H9 (cell line): Measurements from ENCODE around the gene GPR35. TPM values are rescaled to one million over a fixed set of nuclear protein-coding genes. Genes with fewer than 3 reads are reported as not detected.

ENCODE experiments used
- DNase-seq: peaks from one replicate; pipeline ENCODE4 v3.0.0-alpha.2; 2017
- H2AFZ ChIP-seq: one replicate; pipeline ENCODE4 v1.6.1; 2013; ENCODE audit warnings: mild to moderate bottlenecking, low read length, control low read depth, moderate library complexity
- H2AK5ac ChIP-seq: 2 replicates; pipeline ENCODE4 v1.6.1; 2013; ENCODE audit warnings: low read length, control low read depth, mixed read lengths; ENCODE audit not compliant: insufficient read length
- H2BK120ac ChIP-seq: one replicate; pipeline ENCODE4 v1.6.1; 2013; ENCODE audit warnings: low read depth, mild to moderate bottlenecking, low read length, control low read depth, inconsistent platforms; ENCODE audit not compliant: poor library complexity, severe bottlenecking
- H2BK12ac ChIP-seq: 2 replicates; pipeline ENCODE4 v1.6.1; 2013; ENCODE audit warnings: low read length, control low read depth, mixed read lengths, low read depth; ENCODE audit not compliant: insufficient read length
- H2BK15ac ChIP-seq: 2 replicates; pipeline ENCODE4 v1.6.1; 2013; ENCODE audit warnings: low read depth, low read length, control low read depth
- H2BK20ac ChIP-seq: one replicate; pipeline ENCODE4 v1.6.1; 2013; ENCODE audit warnings: low read depth, mild to moderate bottlenecking, low read length, control low read depth, inconsistent platforms; ENCODE audit not compliant: poor library complexity, severe bottlenecking
- H2BK5ac ChIP-seq: 2 replicates; pipeline ENCODE4 v1.6.1; 2013; ENCODE audit warnings: low read length, control low read depth, mixed read lengths; ENCODE audit not compliant: insufficient read length
- H3K14ac ChIP-seq: 2 replicates; pipeline ENCODE4 v1.6.1; 2013; ENCODE audit warnings: low read length, control low read depth; ENCODE audit not compliant: insufficient read depth
- H3K18ac ChIP-seq: 2 replicates; pipeline ENCODE4 v1.6.1; 2013; ENCODE audit warnings: low read depth, mild to moderate bottlenecking, mixed read lengths, low read length, control low read depth; ENCODE audit not compliant: insufficient read length
- H3K23ac ChIP-seq: 2 replicates; pipeline ENCODE4 v1.6.1; 2013; ENCODE audit warnings: low read length, control low read depth, mixed read lengths, low read depth; ENCODE audit not compliant: insufficient read length
- H3K23me2 ChIP-seq: 2 replicates; pipeline ENCODE4 v1.6.1; 2013; ENCODE audit warnings: low read depth, mild to moderate bottlenecking, mixed read lengths, low read length, control low read depth; ENCODE audit not compliant: insufficient read length, poor library complexity, severe bottlenecking
- H3K27ac ChIP-seq: 2 replicates; pipeline ENCODE4 v1.5.1; 2013; ENCODE audit warnings: low read length, control low read depth, mixed read lengths, low read depth; ENCODE audit not compliant: insufficient read length
- H3K27me3 ChIP-seq: 2 replicates; pipeline ENCODE4 v1.6.1; 2013; ENCODE audit warnings: low read length, control low read depth, inconsistent platforms; ENCODE audit not compliant: insufficient read depth
- H3K4ac ChIP-seq: 2 replicates; pipeline ENCODE4 v1.6.1; 2013; ENCODE audit warnings: low read depth, mild to moderate bottlenecking, control low read depth, inconsistent platforms, low read length, moderate library complexity
- H3K4me1 ChIP-seq: 2 replicates; pipeline ENCODE4 v1.6.1; 2013; ENCODE audit warnings: low read length, control low read depth, inconsistent platforms; ENCODE audit not compliant: insufficient read depth
- H3K4me2 ChIP-seq: 2 replicates; pipeline ENCODE4 v1.6.1; 2013; ENCODE audit warnings: low read length, control low read depth, mixed read lengths; ENCODE audit not compliant: insufficient read length, insufficient read depth
- H3K56ac ChIP-seq: 2 replicates; pipeline ENCODE4 v1.6.1; 2013; ENCODE audit warnings: low read depth, mild to moderate bottlenecking, mixed read lengths, low read length, control low read depth; ENCODE audit not compliant: insufficient read length
- H3K79me1 ChIP-seq: 2 replicates; pipeline ENCODE4 v1.6.1; 2013; ENCODE audit warnings: low read depth, mild to moderate bottlenecking, moderate library complexity, low read length, control low read depth, inconsistent platforms; ENCODE audit not compliant: insufficient read depth, poor library complexity, severe bottlenecking
- H3K79me2 ChIP-seq: 2 replicates; pipeline ENCODE4 v1.6.1; 2013; ENCODE audit warnings: low read length, control low read depth, inconsistent platforms; ENCODE audit not compliant: insufficient read depth
- H3K9ac ChIP-seq: 2 replicates; pipeline ENCODE4 v1.6.1; 2013; ENCODE audit warnings: low read length, control low read depth, mixed read lengths; ENCODE audit not compliant: insufficient read length; ENCODE audit errors: extremely low read depth
- H3K9me3 ChIP-seq: one replicate; pipeline ENCODE4 v1.6.1; 2013; ENCODE audit warnings: low read depth, low read length, inconsistent platforms; ENCODE audit not compliant: control insufficient read depth
- H3T11ph ChIP-seq: one replicate; pipeline ENCODE4 v1.6.1; 2013; ENCODE audit warnings: mild to moderate bottlenecking, low read length, control low read depth, inconsistent platforms
- H4K20me1 ChIP-seq: one replicate; pipeline ENCODE4 v1.6.1; 2013; ENCODE audit not compliant: control insufficient read depth, insufficient read length, insufficient read depth
- H4K5ac ChIP-seq: 2 replicates; pipeline ENCODE4 v1.6.1; 2013; ENCODE audit warnings: low read depth, mild to moderate bottlenecking, mixed read lengths, low read length, control low read depth; ENCODE audit not compliant: insufficient read length
- H4K8ac ChIP-seq: replicated peaks from 2 replicates; pipeline ENCODE4 v1.6.1; 2013; ENCODE audit warnings: low read length, control low read depth, mixed read lengths, low read depth; ENCODE audit not compliant: insufficient read length
- H4K91ac ChIP-seq: 2 replicates; pipeline ENCODE4 v1.6.1; 2013; ENCODE audit warnings: low read depth, mild to moderate bottlenecking, moderate library complexity, mixed read lengths, low read length, control low read depth; ENCODE audit not compliant: insufficient read length
- H3K27ac Mint-ChIP-seq, 3 experiments: 2 replicates in 2 of 3; 3 replicates in 1 of 3; pipeline ENCODE4 v1.8.0; 2020 to 2021; ENCODE audit warnings: mixed read lengths in 3 of 3, mild to moderate bottlenecking in 1 of 3, moderate library complexity in 1 of 3
- H3K27me3 Mint-ChIP-seq: 2 replicates; pipeline ENCODE4 v1.8.0; 2021; ENCODE audit warnings: low read depth, mild to moderate bottlenecking, moderate library complexity, mixed read lengths
- H3K36me3 Mint-ChIP-seq, 3 experiments: 2 replicates in 2 of 3; 3 replicates in 1 of 3; pipeline ENCODE4 v1.8.0; 2020 to 2021; ENCODE audit warnings: low read depth in 3 of 3, mixed read lengths in 3 of 3; ENCODE audit not compliant: insufficient read depth in 1 of 3
- H3K4me1 Mint-ChIP-seq, 2 experiments: 2 replicates each; pipeline ENCODE4 v1.8.0; 2020; ENCODE audit warnings: mixed read lengths in 2 of 2
- H3K4me3 Mint-ChIP-seq, 2 experiments: 2 replicates in 1 of 2; 3 replicates in 1 of 2; pipeline ENCODE4 v1.8.0; 2020 to 2021; ENCODE audit warnings: mild to moderate bottlenecking in 2 of 2, mixed read lengths in 2 of 2, moderate library complexity in 1 of 2
- H3K9me3 Mint-ChIP-seq, 2 experiments: 2 replicates in 1 of 2; 3 replicates in 1 of 2; pipeline ENCODE4 v1.8.0; 2020; ENCODE audit warnings: mild to moderate bottlenecking in 2 of 2, mixed read lengths in 2 of 2, moderate library complexity in 1 of 2
- CTCF ChIP-seq: fragments of 200-600 bp; sonication (generic); conservative IDR thresholded peaks from 3 replicates; pipeline ENCODE4 v1.8.0; 2021; ENCODE audit warnings: antibody characterized with exemption, mild to moderate bottlenecking
- WGBS: extraction: QIAGEN DNeasy Blood & Tissue Kit; methylation state at CpG from one replicate; pipeline ENCODE4 v1.1.7; 2013; ENCODE audit warnings: missing lambda C conversion rate, low lambda C conversion rate, mixed read lengths; ENCODE audit not compliant: insufficient read length; ENCODE audit errors: extremely low coverage; 5-methylcytosine and 5-hydroxymethylcytosine counted together
- total RNA-seq: library from RNA; stranded (reverse); gene quantifications from 2 replicates; pipeline ENCODE4 v1.2.1, GENCODE V29; 2021

GPR35 gene
- total RNA-seq, 1 experiment from 2014 or later: 1.4 TPM

GRCh38 chr2:240628808-240629618, 3.7 kb downstream of the GPR35 start:
- no peaks in the 10 kb centered on the region for H4K20me1 ChIP-seq
- no peak overlapping the region for H2BK120ac ChIP-seq
- no peak for TF ChIP-seq CTCF
- no peak overlapping the region for H3K23ac ChIP-seq
- WGBS: no CpG with 5 or more reads among the region's 20 CpGs
- H3K4me1 Mint-ChIP-seq: peaks cover 0 to 9% of the 10 kb centered on the region in 2 experiments; a peak in 2 of 4 replicates
- H3K14ac ChIP-seq: no peak overlapping the region
- no peaks in the 10 kb centered on the region for H3K79me2 ChIP-seq
- H3K9me3 ChIP-seq: peaks cover 6% of the 10 kb centered on the region
- no peak overlapping the region for H2BK15ac ChIP-seq
- peaks cover 12% of the 10 kb centered on the region for H3K27me3 Mint-ChIP-seq
- H3K18ac ChIP-seq: no peak overlapping the region
- peak; percentile 24 for DNase-seq
- H3K4me3 Mint-ChIP-seq: no peak overlapping the region
- H3K9ac ChIP-seq: no peak overlapping the region
- H4K5ac ChIP-seq: no peak overlapping the region
- H3K4ac ChIP-seq: no peak overlapping the region
- no peaks in the 10 kb centered on the region; the same call in 1 of the 2 replicates for H3K27me3 ChIP-seq
- H3K23me2 ChIP-seq: no peaks in the 10 kb centered on the region
- no peak overlapping the region for H3K27ac ChIP-seq
- H3K36me3 Mint-ChIP-seq: peaks cover 0 to 10% (median 0%) of the 10 kb centered on the region in 3 experiments; a peak in 2 of 7 replicates
- H3K56ac ChIP-seq: no peak overlapping the region
- H3K79me1 ChIP-seq: no peaks in the 10 kb centered on the region
- H3K9me3 Mint-ChIP-seq: peaks cover 20 to 23% of the 10 kb centered on the region in 2 experiments
- no peak overlapping the region for H3K4me2 ChIP-seq
- H4K91ac ChIP-seq: no peak overlapping the region
- H4K8ac ChIP-seq: no peak overlapping the region
- H3K4me1 ChIP-seq: no peaks in the 10 kb centered on the region
- no peak overlapping the region for H3K27ac Mint-ChIP-seq
- H2BK12ac ChIP-seq: no peak overlapping the region
- no peak overlapping the region for H2BK5ac ChIP-seq
- H2AK5ac ChIP-seq: no peak overlapping the region
- H2BK20ac ChIP-seq: no peak overlapping the region
- H2AFZ ChIP-seq: no peak overlapping the region
- H3T11ph ChIP-seq: no peak overlapping the region
